ENCODE measurements around the gene KCNT2. TPM values are rescaled to one million over a fixed set of nuclear protein-coding genes. Genes with fewer than 3 reads are reported as not detected.

The KCNT2 gene

DNA sequence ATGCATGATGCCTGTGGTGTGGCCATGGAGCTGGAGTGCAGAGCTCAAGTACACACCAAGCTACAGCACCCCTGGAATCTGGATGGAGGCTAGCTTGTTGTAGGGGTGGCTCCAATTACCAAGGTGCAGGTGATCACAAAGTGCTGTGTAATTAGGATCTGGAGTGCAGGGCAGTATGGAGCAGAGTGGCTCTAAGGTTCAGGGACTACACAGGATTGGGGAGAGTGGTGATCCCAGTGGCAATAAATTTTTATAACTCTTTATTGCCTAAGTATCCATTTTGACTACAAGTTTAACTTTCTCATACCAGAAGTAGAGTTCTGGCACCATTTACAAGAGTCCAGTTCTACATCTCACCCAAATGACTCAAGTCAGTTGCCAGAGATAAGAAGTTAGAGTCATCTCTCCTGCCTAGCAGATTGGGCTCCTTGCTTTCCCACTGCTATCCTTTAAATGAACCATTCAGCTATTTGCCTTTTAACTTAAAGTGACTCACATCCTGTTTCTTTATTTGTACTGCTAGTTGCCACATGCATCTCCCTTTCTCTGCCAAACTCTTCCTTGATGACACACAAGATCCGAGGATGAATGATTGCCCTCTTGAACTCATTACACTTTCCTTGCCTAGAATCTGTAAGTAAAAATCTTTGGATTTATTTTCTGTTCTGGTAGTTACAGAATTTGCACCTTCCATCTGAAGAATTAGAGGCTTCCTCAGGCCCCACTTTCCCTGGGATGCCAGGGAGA lies 427.2 kb downstream of the KCNT2 start:
- WGBS = 0% methylated on average over 1 of the region's 1 CpG
- Histone ChIP-seq H3K4me2 (ENCODE audit: low read length, poor library complexity, severe bottlenecking) (no peak overlapping the region), H3K27me3 (ENCODE audit: control insufficient read depth in 1 of 2, insufficient read depth in 1 of 2, low read length in 2 of 2) (no peaks in the 10 kb centered on the region), H2AFZ (ENCODE audit: low read depth, low read length) (no peak overlapping the region), H4K8ac (ENCODE audit: low read length) (peak overlapping the region; percentile 81), H2BK120ac (ENCODE audit: low read depth, low read length) (no peak overlapping the region), H2BK5ac (ENCODE audit: low read depth, low read length, poor library complexity, severe bottlenecking) (no peak overlapping the region), H4K91ac (ENCODE audit: low read length) (peak overlapping the region; percentile 91), H3K27ac (ENCODE audit: low read length, poor library complexity, severe bottlenecking) (peak overlapping the region; percentile 28), H3K23ac (ENCODE audit: low read length in 2 of 2) (no peak overlapping the region), H3K4me3 (ENCODE audit: insufficient read depth in 1 of 2, low read depth in 1 of 2, low read length in 2 of 2) (no peak overlapping the region), H3K9me3 (ENCODE audit: control insufficient read depth, low read length) (no peaks in the 10 kb centered on the region), H3K14ac (ENCODE audit: low read length in 2 of 2) (no peak overlapping the region), H3K4me1 (ENCODE audit: control insufficient read depth, insufficient read depth, low read depth, low read length) (peaks cover 5% of the 10 kb centered on the region), H3K9ac (ENCODE audit: low read length) (no peak overlapping the region), H3K4ac (ENCODE audit: low read depth in 1 of 2, low read length in 2 of 2) (peak overlapping the region; percentile 20 to 57), H2BK12ac (ENCODE audit: low read length in 2 of 2) (peak overlapping the region; percentile 15 to 88), H3K36me3 (ENCODE audit: control insufficient read depth in 1 of 2, insufficient read depth in 2 of 2, low read depth in 1 of 2, low read length in 2 of 2) (no peaks in the 10 kb centered on the region), H2AK5ac (ENCODE audit: low read length, severe bottlenecking) (no peak overlapping the region), H2BK15ac (ENCODE audit: low read depth, poor library complexity, severe bottlenecking) (peak overlapping the region; percentile 17), H3K18ac (ENCODE audit: low read depth in 1 of 2, low read length in 2 of 2) (peak overlapping the region; percentile 84 to 89), H3K79me1 (replicated peaks; ENCODE audit: low read length, poor library complexity, severe bottlenecking) (no peaks in the 10 kb centered on the region)
- DNase-seq = peak; percentile 98

DNA sequence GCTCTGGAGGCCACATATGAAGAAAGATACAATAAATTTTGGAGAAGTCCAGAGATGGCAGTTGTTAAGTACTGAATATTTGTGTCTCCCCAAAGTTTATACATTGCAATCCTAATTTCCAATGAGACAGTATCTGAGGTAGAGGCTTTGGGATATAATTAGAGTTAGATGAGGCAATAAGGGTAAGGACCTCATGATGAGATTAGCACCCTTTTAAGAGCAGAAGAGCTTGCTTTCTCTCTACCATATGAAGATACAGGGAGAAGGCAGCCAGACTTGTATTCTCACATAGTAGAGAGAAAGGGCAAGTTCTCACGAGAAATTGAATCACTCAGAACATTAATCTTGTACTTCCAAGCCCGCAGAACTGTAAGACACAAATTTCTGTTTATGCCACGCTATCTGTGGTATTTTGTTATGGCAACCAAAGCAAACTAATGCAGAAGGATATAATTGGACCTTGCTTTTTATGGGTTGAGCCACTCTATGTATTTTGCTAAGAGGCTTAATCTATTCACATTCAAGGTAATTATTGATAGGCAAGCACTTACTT lies 430.1 kb downstream of the KCNT2 start:
- Histone ChIP-seq H2BK5ac (ENCODE audit: low read depth, low read length, poor library complexity, severe bottlenecking) (no peak overlapping the region), H3K79me1 (replicated peaks; ENCODE audit: low read length, poor library complexity, severe bottlenecking) (no peaks in the 10 kb centered on the region), H4K91ac (ENCODE audit: low read length) (no peak overlapping the region), H2BK12ac (ENCODE audit: low read length in 2 of 2) (no peak overlapping the region), H2BK120ac (ENCODE audit: low read depth, low read length) (no peak overlapping the region), H2AK5ac (ENCODE audit: low read length, severe bottlenecking) (no peak overlapping the region), H3K4me1 (ENCODE audit: control insufficient read depth, insufficient read depth, low read depth, low read length) (peaks cover 5% of the 10 kb centered on the region), H3K4me3 (ENCODE audit: insufficient read depth in 1 of 2, low read depth in 1 of 2, low read length in 2 of 2) (no peak overlapping the region), H3K9ac (ENCODE audit: low read length) (no peak overlapping the region), H3K23ac (ENCODE audit: low read length in 2 of 2) (no peak overlapping the region), H3K18ac (ENCODE audit: low read depth in 1 of 2, low read length in 2 of 2) (no peak overlapping the region), H2BK15ac (ENCODE audit: low read depth, poor library complexity, severe bottlenecking) (no peak overlapping the region), H3K4me2 (ENCODE audit: low read length, poor library complexity, severe bottlenecking) (no peak overlapping the region), H3K27me3 (ENCODE audit: control insufficient read depth in 1 of 2, insufficient read depth in 1 of 2, low read length in 2 of 2) (no peaks in the 10 kb centered on the region), H3K27ac (ENCODE audit: low read length, poor library complexity, severe bottlenecking) (no peak overlapping the region), H2AFZ (ENCODE audit: low read depth, low read length) (no peak overlapping the region), H3K4ac (ENCODE audit: low read depth in 1 of 2, low read length in 2 of 2) (no peak overlapping the region), H3K9me3 (ENCODE audit: control insufficient read depth, low read length) (no peaks in the 10 kb centered on the region), H4K8ac (ENCODE audit: low read length) (no peak overlapping the region), H3K36me3 (ENCODE audit: control insufficient read depth in 1 of 2, insufficient read depth in 2 of 2, low read depth in 1 of 2, low read length in 2 of 2) (no peaks in the 10 kb centered on the region), H3K14ac (ENCODE audit: low read length in 2 of 2) (no peak overlapping the region)
- WGBS = no CpG with 5 or more reads among the region's 3 CpGs
- peak; percentile 98 for DNase-seq

Small RNAs within 50 kb of the gene (small RNA-seq; reads per million reads assigned to genes)
- gene MIR4735 (ENCODE audit: low read depth) = not detected

All from mesenchymal stem cell (in vitro differentiated cells and primary cell).